ENCODE results near the gene VPS13C. TPM values are rescaled to one million over a fixed set of nuclear protein-coding genes. Genes with fewer than 3 reads are reported as not detected.

Gene VPS13C
- total RNA-seq, 1 experiment from 2014 or later, result 47.3 TPM

DNA sequence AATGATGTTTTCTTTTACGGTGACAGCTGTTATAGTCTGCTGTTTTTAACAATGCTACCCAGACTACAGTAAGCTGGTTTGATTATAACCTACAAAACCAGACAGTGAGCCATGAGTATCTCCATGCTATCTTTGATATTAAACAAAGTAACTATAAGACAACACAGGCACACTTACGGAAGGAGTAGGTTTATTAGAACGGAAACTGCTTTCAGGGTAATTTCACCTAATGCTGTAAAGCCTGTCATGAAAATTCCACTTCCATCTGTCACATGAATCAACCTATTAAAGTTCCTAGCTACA lies 33.0 kb downstream of the VPS13C start:
- H3K9me3 ChIP-seq (ENCODE audit: control insufficient read depth, insufficient read depth, low read depth, low read length), result no peaks in the 10 kb centered on the region
- in situ Hi-C loops (cut with HindIII; ENCODE audit: low pct_unique_long_range_greater_than_20kb, low sequenced_read_pairs), result no loop called here
- H3K36me3 ChIP-seq (ENCODE audit: control insufficient read depth, insufficient read depth, low read length), result no peaks in the 10 kb centered on the region; the same call in 1 of the 2 replicates
- intact Hi-C loops (cut with micrococcal nuclease; ENCODE audit: unreplicated experiment), result no loop called here
- ATAC-seq (no peak), DNase-seq (ENCODE audit: low read depth, low spot score) (no peak)
- H3K4me3 ChIP-seq (ENCODE audit: low read depth in 2 of 2, low read length in 2 of 2), result no peak overlapping the region
- BruUV-seq (replicated peaks), result no TSS peak
- no peaks in the 10 kb centered on the region for H3K4me1 ChIP-seq (ENCODE audit: control insufficient read depth, insufficient read depth, low read length)
- no peaks in the 10 kb centered on the region for H3K27me3 ChIP-seq (ENCODE audit: control insufficient read depth, insufficient read depth, low read length)
- TF ChIP-seq, protein P1, sequence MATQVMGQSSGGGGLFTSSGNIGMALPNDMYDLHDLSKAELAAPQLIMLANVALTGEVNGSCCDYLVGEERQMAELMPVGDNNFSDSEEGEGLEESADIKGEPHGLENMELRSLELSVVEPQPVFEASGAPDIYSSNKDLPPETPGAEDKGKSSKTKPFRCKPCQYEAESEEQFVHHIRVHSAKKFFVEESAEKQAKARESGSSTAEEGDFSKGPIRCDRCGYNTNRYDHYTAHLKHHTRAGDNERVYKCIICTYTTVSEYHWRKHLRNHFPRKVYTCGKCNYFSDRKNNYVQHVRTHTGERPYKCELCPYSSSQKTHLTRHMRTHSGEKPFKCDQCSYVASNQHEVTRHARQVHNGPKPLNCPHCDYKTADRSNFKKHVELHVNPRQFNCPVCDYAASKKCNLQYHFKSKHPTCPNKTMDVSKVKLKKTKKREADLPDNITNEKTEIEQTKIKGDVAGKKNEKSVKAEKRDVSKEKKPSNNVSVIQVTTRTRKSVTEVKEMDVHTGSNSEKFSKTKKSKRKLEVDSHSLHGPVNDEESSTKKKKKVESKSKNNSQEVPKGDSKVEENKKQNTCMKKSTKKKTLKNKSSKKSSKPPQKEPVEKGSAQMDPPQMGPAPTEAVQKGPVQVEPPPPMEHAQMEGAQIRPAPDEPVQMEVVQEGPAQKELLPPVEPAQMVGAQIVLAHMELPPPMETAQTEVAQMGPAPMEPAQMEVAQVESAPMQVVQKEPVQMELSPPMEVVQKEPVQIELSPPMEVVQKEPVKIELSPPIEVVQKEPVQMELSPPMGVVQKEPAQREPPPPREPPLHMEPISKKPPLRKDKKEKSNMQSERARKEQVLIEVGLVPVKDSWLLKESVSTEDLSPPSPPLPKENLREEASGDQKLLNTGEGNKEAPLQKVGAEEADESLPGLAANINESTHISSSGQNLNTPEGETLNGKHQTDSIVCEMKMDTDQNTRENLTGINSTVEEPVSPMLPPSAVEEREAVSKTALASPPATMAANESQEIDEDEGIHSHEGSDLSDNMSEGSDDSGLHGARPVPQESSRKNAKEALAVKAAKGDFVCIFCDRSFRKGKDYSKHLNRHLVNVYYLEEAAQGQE (IDR thresholded peaks at IDR 0.05; ENCODE audit: insufficient read depth in 1 of 2, low read depth in 2 of 2, low read length in 1 of 2), result no peak
- no peak for TF ChIP-seq SIN3A (IDR thresholded peaks at IDR 0.05; ENCODE audit: borderline replicate concordance, insufficient read depth, low read depth, low read length)
- TF ChIP-seq, protein P2, sequence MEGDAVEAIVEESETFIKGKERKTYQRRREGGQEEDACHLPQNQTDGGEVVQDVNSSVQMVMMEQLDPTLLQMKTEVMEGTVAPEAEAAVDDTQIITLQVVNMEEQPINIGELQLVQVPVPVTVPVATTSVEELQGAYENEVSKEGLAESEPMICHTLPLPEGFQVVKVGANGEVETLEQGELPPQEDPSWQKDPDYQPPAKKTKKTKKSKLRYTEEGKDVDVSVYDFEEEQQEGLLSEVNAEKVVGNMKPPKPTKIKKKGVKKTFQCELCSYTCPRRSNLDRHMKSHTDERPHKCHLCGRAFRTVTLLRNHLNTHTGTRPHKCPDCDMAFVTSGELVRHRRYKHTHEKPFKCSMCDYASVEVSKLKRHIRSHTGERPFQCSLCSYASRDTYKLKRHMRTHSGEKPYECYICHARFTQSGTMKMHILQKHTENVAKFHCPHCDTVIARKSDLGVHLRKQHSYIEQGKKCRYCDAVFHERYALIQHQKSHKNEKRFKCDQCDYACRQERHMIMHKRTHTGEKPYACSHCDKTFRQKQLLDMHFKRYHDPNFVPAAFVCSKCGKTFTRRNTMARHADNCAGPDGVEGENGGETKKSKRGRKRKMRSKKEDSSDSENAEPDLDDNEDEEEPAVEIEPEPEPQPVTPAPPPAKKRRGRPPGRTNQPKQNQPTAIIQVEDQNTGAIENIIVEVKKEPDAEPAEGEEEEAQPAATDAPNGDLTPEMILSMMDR (IDR thresholded peaks at IDR 0.05), result no peak
- no peak for TF ChIP-seq TCF7L2 (IDR thresholded peaks at IDR 0.05; ENCODE audit: low read depth, low read length)
- H3K27ac ChIP-seq (ENCODE audit: low read length), result no peak overlapping the region
- CTCF ChIA-PET, result no interaction called here
- POLR2A ChIA-PET, result no interaction called here

DNA sequence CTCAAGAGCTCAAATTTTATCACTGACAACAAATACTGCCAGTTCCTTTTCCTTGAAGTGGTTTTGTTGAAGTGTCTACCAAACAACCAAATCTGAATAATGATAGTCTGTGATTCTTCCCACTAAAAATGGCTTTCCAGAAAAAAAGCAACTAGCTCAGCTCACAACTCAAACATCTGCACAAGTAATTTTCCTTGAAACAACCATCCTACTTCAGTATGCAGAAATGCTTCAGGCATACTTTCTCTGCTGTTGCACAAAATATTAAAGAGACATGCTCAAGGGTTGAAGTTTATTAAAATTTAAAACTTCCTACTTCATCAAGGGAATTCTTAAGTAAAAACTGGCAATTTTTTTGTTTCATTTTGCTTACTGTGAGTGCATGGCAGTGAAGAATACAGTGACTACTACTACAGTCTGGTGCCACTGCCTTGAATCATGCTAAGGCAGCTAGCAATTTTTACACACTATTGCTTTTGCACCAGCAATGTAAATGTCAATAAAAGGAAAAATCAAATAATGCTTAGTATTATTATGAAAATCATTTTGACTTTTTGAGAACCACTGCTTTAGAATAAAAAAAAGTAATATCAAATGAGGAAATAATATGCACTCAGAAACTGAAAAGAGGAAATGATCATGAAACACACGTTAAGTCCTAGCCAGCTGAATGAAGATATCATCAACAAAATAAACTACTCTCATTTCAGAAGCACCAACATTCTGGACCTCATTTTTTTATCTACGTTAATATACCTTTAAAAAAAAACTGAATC lies 33.6 kb downstream of the VPS13C start:
- Histone ChIP-seq H3K27me3 (ENCODE audit: control insufficient read depth, insufficient read depth, low read length) (no peaks in the 10 kb centered on the region), H3K4me3 (ENCODE audit: low read depth in 2 of 2, low read length in 2 of 2) (no peak overlapping the region), H3K36me3 (ENCODE audit: control insufficient read depth, insufficient read depth, low read length) (no peaks in the 10 kb centered on the region), H3K27ac (ENCODE audit: low read length) (no peak overlapping the region), H3K4me1 (ENCODE audit: control insufficient read depth, insufficient read depth, low read length) (no peaks in the 10 kb centered on the region), H3K9me3 (ENCODE audit: control insufficient read depth, insufficient read depth, low read depth, low read length) (no peaks in the 10 kb centered on the region)
- ATAC-seq, result no peak
- in situ Hi-C loops (cut with HindIII; ENCODE audit: low pct_unique_long_range_greater_than_20kb, low sequenced_read_pairs), result no loop called here
- intact Hi-C loops (cut with micrococcal nuclease; ENCODE audit: unreplicated experiment), result no loop called here
- no TSS peak for BruUV-seq (replicated peaks)
- ChIA-PET POLR2A (no interaction called here), CTCF (no interaction called here)
- DNase-seq (ENCODE audit: low read depth, low spot score), result no peak
- TF ChIP-seq TCF7L2 (IDR thresholded peaks at IDR 0.05; ENCODE audit: low read depth, low read length) (no peak), SIN3A (IDR thresholded peaks at IDR 0.05; ENCODE audit: borderline replicate concordance, insufficient read depth, low read depth, low read length) (no peak), POLR2AphosphoS5 (IDR thresholded peaks at IDR 0.05; ENCODE audit: low read depth, low read length) (no peak)
- TF ChIP-seq, protein P1 (IDR thresholded peaks at IDR 0.05; ENCODE audit: insufficient read depth in 1 of 2, low read depth in 2 of 2, low read length in 1 of 2), result no peak
- TF ChIP-seq, protein P2 (IDR thresholded peaks at IDR 0.05), result no peak
